GM12865 (cell line): ENCODE results near the gene SPNS3.

Experiments
- DNase-seq: peaks from one replicate; pipeline ENCODE4 v3.0.0; 2010; ENCODE audit warnings: low read depth
- H3K4me3 ChIP-seq: 2 replicates; pipeline ENCODE4 v1.5.1; 2011; ENCODE audit warnings: mild to moderate bottlenecking, low read depth, low read length, control low read depth
- CTCF ChIP-seq: IDR thresholded peaks from 2 replicates; pipeline ENCODE4 v1.5.1; 2011; ENCODE audit warnings: low read length, control low read depth, low read depth, inconsistent platforms; ENCODE audit not compliant: insufficient read depth; ENCODE audit errors: missing control alignments

The SPNS3 gene

DNA sequence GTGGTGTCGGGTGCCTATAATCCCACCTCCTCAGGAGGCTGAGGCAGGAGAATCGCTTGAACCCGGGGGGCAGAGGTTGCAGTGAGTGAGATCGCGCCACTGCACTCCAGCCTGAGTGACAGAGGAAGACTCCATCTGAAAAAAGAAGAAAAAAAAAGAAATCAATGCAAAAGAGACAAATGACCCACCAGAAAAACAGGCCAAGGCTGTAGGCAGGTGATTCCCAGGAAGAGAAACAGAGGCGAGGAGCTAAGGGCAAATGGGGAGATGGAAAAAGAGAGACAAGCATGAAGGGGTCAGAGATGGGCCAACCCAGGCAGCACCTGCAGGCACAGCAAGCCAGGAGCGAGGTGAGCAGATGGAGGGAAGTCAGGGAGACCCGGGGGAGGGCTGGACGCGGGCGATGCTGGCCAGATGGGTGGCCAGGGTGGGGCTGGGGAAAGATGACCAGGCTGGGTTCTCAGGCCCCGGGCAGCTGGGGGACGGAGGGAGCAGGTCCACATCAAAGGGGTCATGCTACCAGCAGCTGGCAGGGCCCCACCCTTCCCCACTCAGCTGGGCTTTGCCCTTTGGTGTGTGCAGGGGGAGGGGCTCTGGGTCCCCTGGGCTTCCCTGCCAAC lies 95.9 kb downstream of the SPNS3 start:
- DNase-seq: no peak
- no peak overlapping the region for H3K4me3 ChIP-seq
- TF ChIP-seq CTCF: no peak

GRCh38 chr17:4530799-4531730 lies 97.3 kb downstream of the SPNS3 start:
- DNase-seq: no peak
- no peak for TF ChIP-seq CTCF
- no peak overlapping the region for H3K4me3 ChIP-seq

DNA sequence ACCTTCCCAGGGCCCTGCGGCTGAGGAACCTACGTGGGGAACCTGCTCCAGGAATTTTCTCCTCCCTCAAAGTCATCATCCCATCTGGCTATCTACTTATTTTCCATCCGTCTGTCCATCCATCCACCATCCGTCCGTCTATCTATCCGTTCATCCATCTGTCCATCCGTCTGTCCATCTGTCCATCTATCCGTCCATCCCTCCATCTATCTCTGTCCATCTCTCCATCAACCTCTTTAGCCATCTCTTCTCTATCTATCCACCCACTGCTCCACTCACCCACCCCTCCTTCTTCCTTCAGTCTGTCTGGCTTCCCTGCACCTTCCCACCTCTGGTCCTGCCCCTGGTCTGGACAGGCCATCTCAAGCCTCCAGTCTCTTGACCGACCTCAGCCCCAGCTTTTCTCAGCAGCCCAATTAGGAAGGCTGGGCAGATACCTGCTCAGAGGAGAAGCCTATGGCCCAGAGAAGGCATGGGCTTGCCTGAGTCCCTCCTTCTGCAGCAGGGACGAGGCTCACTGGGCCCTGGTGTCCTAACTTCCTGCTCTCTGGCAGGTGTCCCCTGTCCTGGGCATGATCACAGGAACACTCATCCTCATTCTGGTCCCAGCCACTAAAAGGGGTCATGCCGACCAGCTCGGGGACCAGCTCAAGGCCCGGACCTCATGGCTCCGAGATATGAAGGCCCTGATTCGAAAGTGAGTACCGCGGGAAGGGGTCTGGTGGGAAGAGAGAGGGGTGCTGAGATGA lies 98.4 kb downstream of the SPNS3 start:
- no peak for DNase-seq
- TF ChIP-seq CTCF: no peak
- H3K4me3 ChIP-seq: no peak overlapping the region

DNA sequence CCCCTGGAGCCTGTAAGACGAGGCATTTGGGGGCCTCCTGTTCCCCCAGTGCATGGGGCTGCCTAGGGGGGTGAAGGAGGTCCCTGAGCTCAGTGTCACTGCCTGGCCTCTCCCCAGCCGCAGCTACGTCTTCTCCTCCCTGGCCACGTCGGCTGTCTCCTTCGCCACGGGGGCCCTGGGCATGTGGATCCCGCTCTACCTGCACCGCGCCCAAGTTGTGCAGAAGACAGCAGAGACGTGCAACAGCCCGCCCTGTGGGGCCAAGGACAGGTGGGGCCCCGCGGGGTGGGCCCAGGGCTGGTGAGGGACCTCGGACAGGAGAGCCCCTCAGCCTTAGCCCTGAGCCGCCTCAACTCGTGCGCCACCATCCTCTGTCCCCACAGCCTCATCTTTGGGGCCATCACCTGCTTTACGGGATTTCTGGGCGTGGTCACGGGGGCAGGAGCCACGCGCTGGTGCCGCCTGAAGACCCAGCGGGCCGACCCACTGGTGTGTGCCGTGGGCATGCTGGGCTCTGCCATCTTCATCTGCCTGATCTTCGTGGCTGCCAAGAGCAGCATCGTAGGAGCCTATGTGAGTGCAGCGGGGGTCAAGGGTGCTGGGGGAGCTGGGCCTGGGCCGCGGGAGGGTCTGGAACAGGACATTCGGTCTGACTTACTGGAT lies 99.3 kb downstream of the SPNS3 start:
- TF ChIP-seq CTCF: no peak
- H3K4me3 ChIP-seq: no peak overlapping the region
- no peak for DNase-seq

GRCh38 chr17:4533523-4534504 lies 100.1 kb downstream of the SPNS3 start:
- no peak for TF ChIP-seq CTCF
- H3K4me3 ChIP-seq: no peak overlapping the region
- no peak for DNase-seq
